HFF-Myc (cell line): Measurements from ENCODE around the gene VPS37C.

Experiments
- DNase-seq: peaks from one replicate; pipeline ENCODE4 v3.0.0-alpha.2; 2011; ENCODE audit warnings: low read depth; ENCODE audit errors: extremely low read depth
- H3K4me3 ChIP-seq: replicated peaks from 2 replicates; pipeline ENCODE4 v1.5.1; 2011; ENCODE audit warnings: low read depth, mild to moderate bottlenecking, control low read depth, low read length
- TF ChIP-seq, protein P1 (sequence below): IDR thresholded peaks from 2 replicates; pipeline ENCODE4 v1.5.1; 2012; ENCODE audit warnings: mild to moderate bottlenecking, low read depth, low read length, control low read depth; ENCODE audit errors: missing control alignments

Gene VPS37C

DNA sequence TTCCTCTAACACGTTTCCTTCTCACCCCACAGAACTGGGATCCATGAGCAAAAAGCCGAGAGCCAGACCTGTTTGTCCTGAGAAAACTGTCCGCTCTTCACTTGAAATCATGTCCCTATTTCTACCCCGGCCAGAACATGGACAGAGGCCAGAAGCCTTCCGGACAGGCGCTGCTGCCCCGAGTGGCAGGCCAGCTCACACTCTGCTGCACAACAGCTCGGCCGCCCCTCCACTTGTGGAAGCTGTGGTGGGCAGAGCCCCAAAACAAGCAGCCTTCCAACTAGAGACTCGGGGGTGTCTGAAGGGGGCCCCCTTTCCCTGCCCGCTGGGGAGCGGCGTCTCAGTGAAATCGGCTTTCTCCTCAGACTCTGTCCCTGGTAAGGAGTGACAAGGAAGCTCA, 35.0 kb downstream of the VPS37C start:
- no peak for DNase-seq

DNA sequence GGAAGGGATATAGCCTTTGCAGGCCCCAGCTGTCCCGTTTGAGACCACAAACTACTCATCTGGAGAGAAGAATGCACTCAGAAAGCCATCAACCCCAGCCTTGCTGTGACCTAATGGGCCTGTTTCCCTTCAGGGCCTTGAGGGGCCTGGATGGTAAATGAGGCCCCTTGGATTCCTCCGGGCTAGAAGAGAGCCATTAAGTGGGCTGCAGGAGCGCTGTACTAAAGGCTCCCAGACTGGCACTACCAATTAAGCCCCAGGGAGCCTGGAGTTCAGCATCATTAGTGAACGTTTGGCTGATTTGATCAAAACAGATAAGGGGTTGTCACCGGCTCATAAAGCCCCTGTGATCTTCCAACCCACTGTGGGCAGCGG, 35.9 kb downstream of the VPS37C start:
- no peak for DNase-seq
- no peak overlapping the region for H3K4me3 ChIP-seq
- TF ChIP-seq, protein P1, sequence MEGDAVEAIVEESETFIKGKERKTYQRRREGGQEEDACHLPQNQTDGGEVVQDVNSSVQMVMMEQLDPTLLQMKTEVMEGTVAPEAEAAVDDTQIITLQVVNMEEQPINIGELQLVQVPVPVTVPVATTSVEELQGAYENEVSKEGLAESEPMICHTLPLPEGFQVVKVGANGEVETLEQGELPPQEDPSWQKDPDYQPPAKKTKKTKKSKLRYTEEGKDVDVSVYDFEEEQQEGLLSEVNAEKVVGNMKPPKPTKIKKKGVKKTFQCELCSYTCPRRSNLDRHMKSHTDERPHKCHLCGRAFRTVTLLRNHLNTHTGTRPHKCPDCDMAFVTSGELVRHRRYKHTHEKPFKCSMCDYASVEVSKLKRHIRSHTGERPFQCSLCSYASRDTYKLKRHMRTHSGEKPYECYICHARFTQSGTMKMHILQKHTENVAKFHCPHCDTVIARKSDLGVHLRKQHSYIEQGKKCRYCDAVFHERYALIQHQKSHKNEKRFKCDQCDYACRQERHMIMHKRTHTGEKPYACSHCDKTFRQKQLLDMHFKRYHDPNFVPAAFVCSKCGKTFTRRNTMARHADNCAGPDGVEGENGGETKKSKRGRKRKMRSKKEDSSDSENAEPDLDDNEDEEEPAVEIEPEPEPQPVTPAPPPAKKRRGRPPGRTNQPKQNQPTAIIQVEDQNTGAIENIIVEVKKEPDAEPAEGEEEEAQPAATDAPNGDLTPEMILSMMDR = no peak

More for the DNA sequence above, 35.0 kb downstream of the VPS37C start:
- no peak overlapping the region for H3K4me3 ChIP-seq
- TF ChIP-seq, protein P1 = no peak

- no peak for DNase-seq
- no peak overlapping the region for H3K4me3 ChIP-seq
- TF ChIP-seq, protein P1 = no peak
Observed at GRCh38 chr11:61124574-61125309, 36.5 kb downstream of the VPS37C start.

GRCh38 chr11:61123775-61124571, 37.3 kb downstream of the VPS37C start:
- DNase-seq = no peak
- TF ChIP-seq, protein P1 = no peak
- no peak overlapping the region for H3K4me3 ChIP-seq

GRCh38 chr11:61122761-61123160, 38.5 kb downstream of the VPS37C start:
- no peak overlapping the region for H3K4me3 ChIP-seq
- TF ChIP-seq, protein P1 = no peak
- no peak for DNase-seq

- H3K4me3 ChIP-seq = no peak overlapping the region
- TF ChIP-seq, protein P1 = no peak
- no peak for DNase-seq
Observed at GRCh38 chr11:61121917-61122316, 39.3 kb downstream of the VPS37C start.
